D721Med (cell line): ENCODE results near the gene UBALD1.

Experiments
- DNase-seq: peaks from one replicate; pipeline ENCODE4 v3.0.0; 2011; ENCODE audit warnings: low spot score; ENCODE audit not compliant: insufficient read length
- FAIRE-seq: peaks from 2 replicates; lab custom pipeline; 2011; peaks lifted over from hg19 to GRCh38; lab: Jason Lieb, UNC
- TF ChIP-seq, protein P1 (sequence below): IDR thresholded peaks from 2 replicates; pipeline ENCODE4 v1.5.1; 2012; ENCODE audit warnings: mild to moderate bottlenecking, control low read depth; ENCODE audit not compliant: insufficient read depth; ENCODE audit errors: missing control alignments

The UBALD1 gene

DNA sequence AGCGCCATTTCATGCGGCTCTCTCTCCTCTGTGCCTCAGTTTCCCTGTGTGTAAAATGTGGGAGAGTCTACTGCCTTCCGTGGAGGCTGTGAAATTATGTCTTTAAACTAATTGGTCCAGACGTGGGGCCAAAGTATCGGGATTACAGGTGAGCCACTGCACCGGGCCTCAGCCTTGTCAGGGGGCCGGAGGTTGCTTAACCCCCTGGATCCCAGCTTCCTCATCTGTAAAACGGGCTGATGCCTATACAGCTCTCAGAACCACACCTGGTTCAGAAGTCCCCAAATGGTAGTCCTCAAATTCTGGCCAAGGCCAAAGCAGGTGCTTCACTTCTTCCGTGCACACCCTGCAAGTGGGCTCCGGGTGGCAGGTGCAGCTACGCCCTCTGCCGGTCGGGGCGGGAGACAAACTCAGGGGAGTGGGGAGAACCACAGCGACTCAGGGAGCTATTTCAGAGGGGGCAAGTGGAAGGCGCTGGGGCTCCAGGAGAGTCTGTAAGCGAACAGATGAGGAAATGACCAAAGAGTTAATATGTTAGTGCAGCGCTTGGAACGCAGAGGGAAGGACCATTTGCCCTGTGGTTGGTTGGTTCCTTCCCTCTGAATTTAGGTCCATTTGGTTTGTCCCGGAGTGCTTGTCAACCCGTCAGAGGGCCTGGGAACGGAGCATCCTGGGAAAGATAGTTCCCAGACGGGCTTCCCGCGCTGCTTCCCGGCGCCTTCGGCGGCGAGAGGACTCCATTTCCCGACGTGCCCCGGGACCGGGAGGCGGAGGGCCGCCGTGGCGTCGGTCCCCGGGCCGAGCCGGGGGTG, 9.5 kb upstream of the UBALD1 start, which contains the start of gene MGRN1:
MGRN1 (plus strand) TSS at position 812 of the 812 bp plus-strand sequence. CDS start 135 bp downstream, outside the sequence.
- DNase-seq = peak; percentile 95
- no peak for FAIRE-seq
- TF ChIP-seq, protein P1, sequence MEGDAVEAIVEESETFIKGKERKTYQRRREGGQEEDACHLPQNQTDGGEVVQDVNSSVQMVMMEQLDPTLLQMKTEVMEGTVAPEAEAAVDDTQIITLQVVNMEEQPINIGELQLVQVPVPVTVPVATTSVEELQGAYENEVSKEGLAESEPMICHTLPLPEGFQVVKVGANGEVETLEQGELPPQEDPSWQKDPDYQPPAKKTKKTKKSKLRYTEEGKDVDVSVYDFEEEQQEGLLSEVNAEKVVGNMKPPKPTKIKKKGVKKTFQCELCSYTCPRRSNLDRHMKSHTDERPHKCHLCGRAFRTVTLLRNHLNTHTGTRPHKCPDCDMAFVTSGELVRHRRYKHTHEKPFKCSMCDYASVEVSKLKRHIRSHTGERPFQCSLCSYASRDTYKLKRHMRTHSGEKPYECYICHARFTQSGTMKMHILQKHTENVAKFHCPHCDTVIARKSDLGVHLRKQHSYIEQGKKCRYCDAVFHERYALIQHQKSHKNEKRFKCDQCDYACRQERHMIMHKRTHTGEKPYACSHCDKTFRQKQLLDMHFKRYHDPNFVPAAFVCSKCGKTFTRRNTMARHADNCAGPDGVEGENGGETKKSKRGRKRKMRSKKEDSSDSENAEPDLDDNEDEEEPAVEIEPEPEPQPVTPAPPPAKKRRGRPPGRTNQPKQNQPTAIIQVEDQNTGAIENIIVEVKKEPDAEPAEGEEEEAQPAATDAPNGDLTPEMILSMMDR = peak; percentile 88

DNA sequence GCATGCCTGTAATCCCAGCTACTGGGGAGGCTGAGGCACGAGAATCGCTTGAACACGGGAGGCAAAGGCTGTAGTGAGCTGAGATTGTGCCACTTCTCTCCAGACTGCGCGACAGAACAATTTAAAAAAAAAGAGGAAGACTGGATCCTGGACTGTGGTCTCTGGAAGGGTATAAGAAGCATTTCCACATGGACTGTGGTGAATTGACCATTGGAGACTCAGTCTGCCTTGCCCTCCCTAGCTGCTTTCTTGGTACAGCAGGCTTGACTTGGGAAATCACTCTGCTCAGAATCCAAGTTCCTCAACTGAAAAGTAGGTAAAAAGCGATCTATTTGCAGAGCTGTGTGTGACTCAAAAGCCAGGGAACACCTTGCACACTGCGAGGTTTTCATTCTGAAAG, 8.9 kb upstream of the UBALD1 start:
- FAIRE-seq (no peak), DNase-seq (no peak)
- TF ChIP-seq, protein P1 = no peak

DNA sequence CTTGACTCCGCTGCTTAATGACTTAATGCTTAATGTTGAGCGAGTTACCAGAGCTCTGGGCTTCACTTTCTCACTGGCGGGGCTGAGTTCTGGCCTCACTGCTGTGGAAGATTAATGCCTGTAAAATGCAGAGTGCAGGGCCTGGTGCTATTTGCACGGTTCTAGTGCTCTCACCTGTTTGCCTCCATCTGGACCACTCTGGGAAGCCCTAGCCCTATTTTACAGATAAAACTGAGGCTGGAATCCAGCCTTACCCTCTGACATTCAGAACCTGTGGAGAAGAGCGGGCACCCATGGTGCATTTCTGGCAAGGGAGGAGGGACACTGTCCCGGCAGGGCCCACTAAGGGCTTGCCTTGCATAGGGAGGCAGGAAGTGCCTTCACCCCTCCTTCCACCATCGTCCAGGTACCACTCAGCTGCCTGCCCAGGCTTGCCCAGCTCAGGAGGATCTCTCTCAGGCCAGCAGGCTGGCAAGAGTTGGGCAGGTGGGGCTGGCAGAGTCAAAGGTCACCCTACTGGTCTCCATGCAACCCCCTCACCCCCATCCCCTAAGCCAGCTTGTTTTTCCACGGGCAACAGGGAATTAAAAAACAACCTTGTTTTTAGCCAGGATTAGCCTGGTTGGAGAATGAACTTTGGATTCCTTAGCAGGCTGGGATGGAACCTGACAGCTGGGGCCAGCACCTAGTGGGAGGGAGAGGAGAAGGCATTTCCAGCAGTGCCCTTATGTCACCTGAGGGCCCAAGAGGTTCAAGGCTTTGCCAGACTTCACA, 4.1 kb upstream of the UBALD1 start:
- DNase-seq (no peak), FAIRE-seq (no peak)
- TF ChIP-seq, protein P1 = no peak

DNA sequence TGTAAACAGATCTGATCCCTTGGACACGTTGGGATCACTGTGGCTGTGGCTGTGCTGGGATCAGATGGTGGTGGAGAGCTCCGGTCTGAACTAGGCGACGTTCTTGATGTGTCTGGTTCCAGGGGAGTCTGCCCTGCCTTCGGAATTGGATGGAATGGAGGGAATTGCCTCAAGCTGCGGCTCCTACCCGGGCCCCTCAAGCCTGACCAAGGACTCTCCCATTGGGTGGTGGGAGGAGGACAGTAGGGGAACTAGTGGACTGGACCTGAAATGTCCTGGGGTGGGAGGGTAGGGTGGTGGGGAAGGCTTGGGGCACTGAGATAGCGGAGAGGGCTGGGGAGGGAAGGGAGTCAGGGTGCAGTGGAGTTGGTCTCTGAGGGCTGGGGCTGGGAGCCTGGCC, 3.2 kb upstream of the UBALD1 start:
- no peak for DNase-seq
- FAIRE-seq = no peak
- TF ChIP-seq, protein P1 = no peak

DNA sequence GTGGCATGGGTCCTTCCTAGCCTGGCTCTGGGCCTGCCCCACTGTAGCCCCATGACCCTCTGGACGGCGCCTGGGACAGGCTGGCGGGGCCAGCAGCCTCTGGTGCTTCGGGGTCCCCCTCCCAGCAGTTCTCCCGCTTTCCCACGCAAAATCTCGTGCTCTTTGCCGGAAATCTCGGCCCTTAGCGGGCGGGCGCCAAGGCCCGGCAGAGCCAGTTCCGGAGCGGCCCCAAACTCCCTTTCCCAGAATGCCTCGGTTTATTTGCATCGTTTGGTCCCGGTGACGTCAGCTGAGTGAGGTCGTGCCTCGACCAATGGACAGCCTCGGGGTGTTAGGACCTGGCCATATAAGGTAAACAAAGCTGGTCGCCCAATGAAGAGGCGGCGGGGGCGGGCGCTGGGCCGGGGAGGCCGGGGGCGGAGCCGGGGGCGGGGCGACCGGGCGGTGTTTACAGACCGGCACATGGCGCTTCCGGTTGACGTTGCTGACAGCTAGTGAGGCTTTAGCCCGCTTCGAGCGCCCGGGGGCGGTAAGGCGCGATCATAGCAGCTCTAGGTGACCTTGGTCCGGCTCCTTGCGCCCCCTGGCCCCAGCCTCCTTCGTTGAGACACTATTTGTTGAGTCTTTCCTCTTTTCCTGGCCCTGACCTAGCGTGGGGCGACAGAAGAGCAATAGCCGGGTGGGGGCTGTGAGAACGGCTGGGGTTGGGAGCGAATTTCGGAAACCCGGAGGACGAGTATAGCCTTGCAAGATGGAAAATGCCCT, 1.5 kb upstream of the UBALD1 start:
- DNase-seq = peak; percentile 93
- TF ChIP-seq, protein P1 = peak; percentile 39
- no peak for FAIRE-seq

DNA sequence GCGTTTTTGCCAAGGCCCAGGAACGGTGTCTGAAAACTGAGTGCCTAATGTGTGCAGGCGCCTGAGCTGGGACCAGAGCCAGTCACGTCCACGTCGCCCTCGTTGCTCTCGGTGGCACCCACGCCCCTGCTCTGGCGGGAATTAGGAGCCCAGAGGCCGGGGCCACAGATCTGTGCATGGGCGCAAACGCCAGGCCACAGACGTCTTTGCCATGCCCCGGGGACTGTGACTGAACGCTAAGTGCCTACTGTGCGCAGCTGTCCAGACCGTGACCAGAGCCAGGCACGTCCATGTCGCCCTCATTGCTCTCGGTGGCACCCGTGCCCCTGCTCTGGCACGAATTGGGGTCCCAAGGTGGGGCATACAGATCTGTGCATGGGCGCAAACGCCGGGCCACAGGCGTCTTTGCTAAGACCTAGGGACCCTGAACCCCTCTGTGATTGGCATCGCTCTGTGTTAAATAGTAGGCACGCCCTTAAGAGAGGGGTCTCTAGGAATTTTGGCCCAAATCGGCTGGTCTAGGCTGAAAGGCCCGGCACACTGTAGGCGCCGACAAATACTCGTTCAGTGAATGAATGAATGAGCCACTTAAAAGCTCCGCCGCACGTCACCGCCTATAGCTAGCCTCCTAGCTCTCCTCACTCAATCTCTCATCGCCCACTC, 827 bp upstream of the UBALD1 start:
- FAIRE-seq = no peak
- TF ChIP-seq, protein P1 = no peak

More for the DNA sequence above, 827 bp upstream of the UBALD1 start:
- DNase-seq = no peak
